NB4 (cell line): ENCODE data around the gene NBEA.

Experiments used
- DNase-seq: peaks from one replicate; pipeline ENCODE4 v3.0.0; 2010; ENCODE audit warnings: low read depth
- H3K4me3 ChIP-seq: one replicate; pipeline ENCODE4 v1.5.1; 2011; ENCODE audit warnings: mild to moderate bottlenecking, low read depth, low read length, moderate library complexity
- MYC ChIP-seq: IDR thresholded peaks from 2 replicates; pipeline ENCODE4 v1.6.1; 2011; ENCODE audit warnings: low read depth, low read length
- POLR2A ChIP-seq: IDR thresholded peaks from 2 replicates; pipeline ENCODE4 v1.6.1; 2011; ENCODE audit warnings: mild to moderate bottlenecking; ENCODE audit not compliant: insufficient read length; ENCODE audit errors: extremely low read depth
- TF ChIP-seq, protein P1 (sequence below): IDR thresholded peaks from 2 replicates; pipeline ENCODE4 v1.6.1; 2011; ENCODE audit warnings: low read depth, low read length
- TF ChIP-seq, protein P2 (sequence below): IDR thresholded peaks from one replicate; pipeline ENCODE4 v1.5.1; 2012; ENCODE audit warnings: low read depth, low read length

Gene NBEA

DNA sequence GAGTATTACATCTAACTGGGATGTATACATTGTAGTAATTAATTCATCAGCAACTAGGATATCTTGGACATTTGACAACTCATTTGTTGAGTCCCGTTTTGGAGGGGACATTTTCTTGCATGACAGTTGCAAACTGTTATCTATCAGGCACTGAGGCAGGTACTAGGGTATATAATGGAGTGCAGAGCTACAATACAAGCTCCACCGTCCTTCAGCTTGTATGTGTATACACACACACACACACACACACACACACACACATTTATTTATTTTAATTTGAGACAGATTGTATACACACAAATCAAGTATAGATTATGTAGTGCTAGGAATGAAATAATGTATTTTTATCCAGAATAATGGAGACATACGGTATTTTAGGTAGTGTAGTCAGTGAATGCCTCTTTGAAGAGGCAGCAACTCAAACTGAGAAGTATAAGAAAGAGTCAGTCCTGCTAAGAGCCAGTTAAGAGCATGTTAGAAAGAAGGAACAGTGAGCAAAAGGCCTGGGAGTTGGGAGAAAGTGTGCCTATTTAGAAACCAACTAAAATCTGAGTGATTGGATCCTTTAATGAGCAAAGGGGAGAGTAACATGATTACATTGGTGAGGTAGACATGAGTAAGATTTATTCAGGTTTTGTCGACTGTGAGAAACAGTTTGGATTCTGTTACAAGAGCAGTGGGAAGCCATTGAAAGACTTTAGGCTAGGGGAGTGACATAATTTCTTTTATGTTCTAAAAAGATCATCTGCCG lies 74.5 kb downstream of the NBEA start:
- DNase-seq = no peak
- TF ChIP-seq POLR2A (no peak), MYC (no peak)
- TF ChIP-seq, protein P1, sequence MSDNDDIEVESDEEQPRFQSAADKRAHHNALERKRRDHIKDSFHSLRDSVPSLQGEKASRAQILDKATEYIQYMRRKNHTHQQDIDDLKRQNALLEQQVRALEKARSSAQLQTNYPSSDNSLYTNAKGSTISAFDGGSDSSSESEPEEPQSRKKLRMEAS = no peak
- TF ChIP-seq, protein P2, sequence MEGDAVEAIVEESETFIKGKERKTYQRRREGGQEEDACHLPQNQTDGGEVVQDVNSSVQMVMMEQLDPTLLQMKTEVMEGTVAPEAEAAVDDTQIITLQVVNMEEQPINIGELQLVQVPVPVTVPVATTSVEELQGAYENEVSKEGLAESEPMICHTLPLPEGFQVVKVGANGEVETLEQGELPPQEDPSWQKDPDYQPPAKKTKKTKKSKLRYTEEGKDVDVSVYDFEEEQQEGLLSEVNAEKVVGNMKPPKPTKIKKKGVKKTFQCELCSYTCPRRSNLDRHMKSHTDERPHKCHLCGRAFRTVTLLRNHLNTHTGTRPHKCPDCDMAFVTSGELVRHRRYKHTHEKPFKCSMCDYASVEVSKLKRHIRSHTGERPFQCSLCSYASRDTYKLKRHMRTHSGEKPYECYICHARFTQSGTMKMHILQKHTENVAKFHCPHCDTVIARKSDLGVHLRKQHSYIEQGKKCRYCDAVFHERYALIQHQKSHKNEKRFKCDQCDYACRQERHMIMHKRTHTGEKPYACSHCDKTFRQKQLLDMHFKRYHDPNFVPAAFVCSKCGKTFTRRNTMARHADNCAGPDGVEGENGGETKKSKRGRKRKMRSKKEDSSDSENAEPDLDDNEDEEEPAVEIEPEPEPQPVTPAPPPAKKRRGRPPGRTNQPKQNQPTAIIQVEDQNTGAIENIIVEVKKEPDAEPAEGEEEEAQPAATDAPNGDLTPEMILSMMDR = no peak
- no peak overlapping the region for H3K4me3 ChIP-seq

DNA sequence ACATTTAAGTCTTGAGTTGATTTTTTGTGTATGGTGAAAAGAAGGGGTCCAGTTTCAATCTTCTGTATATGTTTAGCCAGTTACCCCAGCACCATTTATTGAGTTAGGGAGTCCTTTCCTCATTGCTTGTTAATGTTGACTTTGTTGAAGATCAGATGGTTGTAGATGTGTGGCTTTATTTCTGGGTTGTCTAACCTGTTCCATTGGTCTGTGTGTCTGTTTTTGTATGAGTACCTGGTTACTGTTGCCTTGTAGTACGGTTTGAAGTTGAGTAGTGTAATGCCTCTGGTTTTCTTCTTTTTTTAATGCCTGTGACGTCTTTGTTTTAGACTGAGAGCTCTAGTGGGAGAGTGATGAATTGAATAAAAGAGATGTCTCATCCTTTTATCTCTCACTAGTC lies 83.2 kb downstream of the NBEA start:
- DNase-seq = no peak
- H3K4me3 ChIP-seq = no peak overlapping the region

DNA sequence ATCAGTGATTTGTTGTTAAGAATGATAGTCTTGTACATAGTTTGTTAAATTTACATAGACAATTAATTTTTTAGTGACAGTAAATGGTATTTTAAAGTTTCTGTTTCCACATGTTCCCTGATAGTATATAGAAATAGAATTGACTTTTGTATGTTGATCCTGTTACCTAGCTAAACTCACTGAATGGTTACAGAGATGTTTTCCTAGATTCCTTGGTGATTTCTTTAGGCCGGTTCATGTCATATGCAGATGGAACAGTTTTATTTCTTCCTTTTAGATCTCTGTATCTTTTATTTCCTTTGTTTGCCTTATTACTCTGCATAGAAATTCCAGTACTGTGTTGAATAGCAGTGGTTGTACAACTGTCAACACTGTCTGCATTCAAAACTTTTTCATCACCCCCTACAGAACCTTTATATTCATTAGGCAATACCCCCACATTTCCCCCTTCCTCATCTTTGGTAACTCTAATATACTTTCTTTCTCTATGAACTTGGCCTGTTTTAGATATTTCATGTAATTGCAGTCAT lies 86.3 kb downstream of the NBEA start:
- DNase-seq = no peak
- no peak overlapping the region for H3K4me3 ChIP-seq
- TF ChIP-seq POLR2A = no peak

More for the DNA sequence above, 83.2 kb downstream of the NBEA start:
- no peak for TF ChIP-seq MYC
- TF ChIP-seq, protein P1 = no peak
- TF ChIP-seq, protein P2 = no peak

DNA sequence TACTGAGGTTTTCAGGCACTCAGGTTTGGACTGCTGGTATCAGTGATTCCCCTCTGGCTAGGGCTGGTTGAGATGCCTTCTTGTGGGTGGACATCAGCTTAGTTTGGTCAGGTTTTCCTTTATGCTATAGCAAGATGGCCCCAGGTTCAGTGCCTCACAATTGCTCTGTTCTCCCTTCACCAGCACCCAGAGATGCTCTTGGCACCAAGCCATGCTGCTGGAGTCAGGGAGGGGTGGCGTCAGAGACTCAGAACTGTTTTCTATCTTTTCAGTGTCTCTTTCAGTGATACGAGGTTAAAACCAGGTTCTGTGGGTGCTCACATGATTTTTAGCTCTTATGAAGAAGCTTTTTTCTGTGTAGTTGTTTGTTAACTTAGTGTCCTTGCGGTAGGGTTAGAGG lies 96.9 kb downstream of the NBEA start:
- no peak overlapping the region for H3K4me3 ChIP-seq
- no peak for DNase-seq
- no peak for TF ChIP-seq POLR2A
- TF ChIP-seq, protein P1 = no peak
- TF ChIP-seq MYC = no peak
- TF ChIP-seq, protein P2 = no peak

DNA sequence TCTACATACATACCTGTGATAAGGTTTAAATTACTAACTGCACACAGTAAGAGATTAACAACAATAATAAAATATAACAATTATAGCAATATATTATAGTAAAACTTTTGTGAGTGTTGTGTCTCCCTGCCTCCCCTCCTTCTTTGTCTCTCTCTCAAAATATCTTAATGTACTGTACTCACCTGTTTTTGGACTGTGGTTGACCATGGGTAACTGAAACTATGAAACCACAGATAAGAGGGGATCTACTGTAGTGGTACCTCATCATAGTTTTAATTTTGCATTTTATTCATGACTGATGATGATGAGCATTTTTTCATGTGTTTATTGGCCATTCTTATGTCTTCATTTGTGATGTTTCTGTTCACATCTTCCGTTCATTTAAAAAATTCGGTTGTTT lies 104.5 kb downstream of the NBEA start:
- TF ChIP-seq, protein P2 = no peak
- TF ChIP-seq, protein P1 = no peak
- TF ChIP-seq MYC = no peak
- no peak for TF ChIP-seq POLR2A
- no peak overlapping the region for H3K4me3 ChIP-seq
- no peak for DNase-seq

DNA sequence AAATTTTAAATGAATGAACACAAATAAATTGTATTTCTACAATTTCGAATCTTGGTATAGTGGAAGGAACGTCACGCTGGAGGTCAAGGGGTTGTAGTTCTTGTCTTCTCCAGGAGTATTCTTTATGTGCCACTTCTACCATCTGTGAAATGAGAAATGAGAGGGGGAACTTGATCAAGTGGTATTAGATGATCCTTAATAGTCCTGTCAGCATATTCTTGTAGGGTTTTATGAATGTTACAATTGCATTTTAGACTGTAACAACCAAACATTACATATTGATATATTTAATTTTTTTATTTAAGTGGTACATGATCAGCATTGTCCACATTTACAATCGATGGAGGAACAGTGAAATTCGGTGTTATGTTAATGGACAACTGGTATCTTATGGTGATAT lies 113.6 kb downstream of the NBEA start:
- no peak for DNase-seq
- no peak overlapping the region for H3K4me3 ChIP-seq
- TF ChIP-seq, protein P1 = no peak
- TF ChIP-seq, protein P2 = no peak
- TF ChIP-seq POLR2A = no peak
- no peak for TF ChIP-seq MYC
